ENCODE results near the gene FBXO4.

The FBXO4 gene

GRCh38 chr5:41906151-41906550, 18.9 kb upstream of the FBXO4 start:
- Histone ChIP-seq H3K36me3 (ENCODE audit: insufficient read depth, low read length) (peaks cover 42% of the 10 kb centered on the region), H3K9ac (ENCODE audit: low read depth, low read length) (no peak overlapping the region), H3K4me2 (ENCODE audit: insufficient read depth, low read length) (peak overlapping the region; percentile 31; the same call in 1 of the 2 replicates), H3K27ac (ENCODE audit: low read length) (no peak overlapping the region), H4K20me1 (ENCODE audit: insufficient read depth, low read length) (peaks cover 2% of the 10 kb centered on the region; the same call in 1 of the 2 replicates), H3K4me1 (ENCODE audit: insufficient read depth, low read length) (peaks cover 32% of the 10 kb centered on the region), H2AFZ (ENCODE audit: low read depth, low read length) (no peak overlapping the region), H3K9me3 (ENCODE audit: insufficient read depth, low read length, severe bottlenecking) (no peaks in the 10 kb centered on the region), H3K27me3 (ENCODE audit: insufficient read depth, low read length, poor library complexity) (no peaks in the 10 kb centered on the region), H3K4me3 (ENCODE audit: low read depth in 1 of 2, low read length in 2 of 2) (no peak overlapping the region), H3K79me2 (ENCODE audit: insufficient read depth, low read length) (peaks cover 40% of the 10 kb centered on the region)
- TF ChIP-seq EZH2 (IDR thresholded peaks at IDR 0.05; ENCODE audit: borderline replicate concordance, low read depth, low read length, severe bottlenecking): no peak
- no peak for TF ChIP-seq CTCF (IDR thresholded peaks at IDR 0.05; ENCODE audit: borderline replicate concordance, extremely low read depth, low read length, poor library complexity, severe bottlenecking)
- ATAC-seq (ENCODE audit: insufficient read depth, low read depth): no peak
- no peak for DNase-seq

- no peak overlapping the region for H3K4me2 ChIP-seq (ENCODE audit: insufficient read depth, low read length)
- peaks cover 2% of the 10 kb centered on the region; the same call in 1 of the 2 replicates for H4K20me1 ChIP-seq (ENCODE audit: insufficient read depth, low read length)
- H3K4me3 ChIP-seq (ENCODE audit: low read depth in 1 of 2, low read length in 2 of 2): no peak overlapping the region
- DNase-seq (no peak), ATAC-seq (ENCODE audit: insufficient read depth, low read depth) (no peak)
- H2AFZ ChIP-seq (ENCODE audit: low read depth, low read length): no peak overlapping the region
- peaks cover 23% of the 10 kb centered on the region for H3K4me1 ChIP-seq (ENCODE audit: insufficient read depth, low read length)
- H3K27me3 ChIP-seq (ENCODE audit: insufficient read depth, low read length, poor library complexity): no peaks in the 10 kb centered on the region
- no peak for TF ChIP-seq CTCF (IDR thresholded peaks at IDR 0.05; ENCODE audit: borderline replicate concordance, extremely low read depth, low read length, poor library complexity, severe bottlenecking)
- no peak for TF ChIP-seq EZH2 (IDR thresholded peaks at IDR 0.05; ENCODE audit: borderline replicate concordance, low read depth, low read length, severe bottlenecking)
- no peak overlapping the region for H3K9ac ChIP-seq (ENCODE audit: low read depth, low read length)
- no peaks in the 10 kb centered on the region for H3K9me3 ChIP-seq (ENCODE audit: insufficient read depth, low read length, severe bottlenecking)
- H3K79me2 ChIP-seq (ENCODE audit: insufficient read depth, low read length): peaks cover 38% of the 10 kb centered on the region
- H3K36me3 ChIP-seq (ENCODE audit: insufficient read depth, low read length): peaks cover 66% of the 10 kb centered on the region
- H3K27ac ChIP-seq (ENCODE audit: low read length): no peak overlapping the region
Measured at GRCh38 chr5:41908374-41909079, 16.6 kb upstream of the FBXO4 start.

GRCh38 chr5:41918105-41918504, 7.0 kb upstream of the FBXO4 start:
- Histone ChIP-seq H4K20me1 (ENCODE audit: insufficient read depth, low read length) (no peaks in the 10 kb centered on the region), H3K4me2 (ENCODE audit: insufficient read depth, low read length) (no peak overlapping the region), H3K27me3 (ENCODE audit: insufficient read depth, low read length, poor library complexity) (no peaks in the 10 kb centered on the region), H3K9me3 (ENCODE audit: insufficient read depth, low read length, severe bottlenecking) (no peaks in the 10 kb centered on the region), H3K4me3 (ENCODE audit: low read depth in 1 of 2, low read length in 2 of 2) (no peak overlapping the region), H3K79me2 (ENCODE audit: insufficient read depth, low read length) (peaks cover 4% of the 10 kb centered on the region; the same call in 1 of the 2 replicates), H3K27ac (ENCODE audit: low read length) (no peak overlapping the region), H2AFZ (ENCODE audit: low read depth, low read length) (no peak overlapping the region), H3K36me3 (ENCODE audit: insufficient read depth, low read length) (peaks cover 77% of the 10 kb centered on the region), H3K4me1 (ENCODE audit: insufficient read depth, low read length) (no peaks in the 10 kb centered on the region), H3K9ac (ENCODE audit: low read depth, low read length) (no peak overlapping the region)
- ATAC-seq (ENCODE audit: insufficient read depth, low read depth) (no peak), DNase-seq (no peak)
- TF ChIP-seq EZH2 (IDR thresholded peaks at IDR 0.05; ENCODE audit: borderline replicate concordance, low read depth, low read length, severe bottlenecking) (no peak), CTCF (IDR thresholded peaks at IDR 0.05; ENCODE audit: borderline replicate concordance, extremely low read depth, low read length, poor library complexity, severe bottlenecking) (no peak)
